ENCODE results near the gene KIF3B.

- TF ChIP-seq CTCF (IDR thresholded peaks at IDR 0.05) (no peak), POLR2A (IDR thresholded peaks at IDR 0.05) (no peak)
These were observed 101.0 kb downstream of the KIF3B start for GRCh38 chr20:32378461-32378860.
